DMS153 (cell line): Measurements from ENCODE around the gene NINJ1.
A peak's percentile ranks its signal among the peaks of the same experiment; 100 is the strongest.

Experiments
- DNase-seq: peaks from one replicate; lab custom pipeline; 2025; lab: John Stamatoyannopoulos, UW

Gene NINJ1

GRCh38 chr9:93132287-93132927, 1.6 kb downstream of the NINJ1 start:
- no peak for DNase-seq

- no peak for DNase-seq
Observed at GRCh38 chr9:93131599-93132286, 2.3 kb downstream of the NINJ1 start.

- DNase-seq = no peak
Observed at GRCh38 chr9:93130861-93131481, 3.1 kb downstream of the NINJ1 start.

DNA sequence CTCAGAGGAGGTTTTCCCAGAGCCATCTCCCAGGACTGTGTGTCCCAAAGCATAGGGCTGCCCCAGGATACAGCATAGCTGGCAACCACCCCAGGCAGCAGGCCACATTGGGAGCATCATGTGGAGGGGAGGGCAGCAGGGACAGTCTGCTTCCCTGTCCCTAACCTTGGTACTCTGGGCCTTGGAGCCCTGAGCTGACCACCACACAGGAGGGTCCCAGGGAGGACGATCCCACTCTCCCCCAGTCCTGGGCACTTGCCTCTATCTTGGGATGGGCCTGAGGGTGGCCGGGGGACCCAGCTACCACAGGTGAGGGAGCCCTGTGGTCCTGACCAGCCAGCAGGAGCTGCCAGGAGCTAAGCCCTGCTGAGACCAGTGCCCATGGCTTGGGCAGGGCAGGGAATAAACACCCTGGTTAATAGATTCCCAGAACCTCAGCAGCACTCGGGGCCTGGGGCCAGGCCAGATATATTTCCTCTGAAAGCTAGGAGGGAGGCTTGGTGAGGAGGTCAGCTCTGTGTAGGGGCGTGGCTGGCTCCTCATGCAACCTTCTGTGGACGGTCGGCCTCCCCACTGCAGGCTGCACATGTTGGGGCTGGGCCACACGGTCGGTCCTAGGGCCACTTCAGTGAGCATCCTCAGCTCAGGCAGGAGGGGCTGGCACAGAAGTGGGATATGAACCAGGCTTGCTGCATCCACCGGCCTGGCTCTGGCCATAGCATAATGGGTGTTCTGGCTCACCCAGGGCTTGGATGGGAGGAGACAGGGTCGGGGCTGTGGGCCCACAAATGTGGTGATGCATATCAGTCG, 4.2 kb downstream of the NINJ1 start:
- no peak for DNase-seq

DNA sequence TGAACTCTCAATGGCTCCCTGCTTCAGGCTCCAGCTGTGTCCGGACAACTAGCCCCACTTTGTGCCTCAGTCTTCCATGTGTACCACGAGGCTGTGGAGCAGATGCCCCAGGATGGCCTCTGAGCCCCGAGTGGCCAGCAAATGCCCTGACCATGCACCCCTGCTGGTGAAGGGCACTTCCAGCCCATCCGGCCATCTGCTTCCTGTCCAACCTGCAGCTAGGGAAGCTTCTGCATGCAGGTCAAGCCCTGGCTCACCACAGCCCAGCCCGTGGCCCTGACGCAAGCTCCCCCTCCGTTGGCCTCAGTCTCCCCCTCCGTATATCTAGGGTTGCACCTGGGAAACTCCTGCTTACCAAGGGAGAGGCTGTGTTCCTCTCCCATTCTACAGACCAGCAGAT, 4.8 kb downstream of the NINJ1 start:
- DNase-seq = no peak

- no peak for DNase-seq
Observed at GRCh38 chr9:93128715-93129224, 5.3 kb downstream of the NINJ1 start.

DNA sequence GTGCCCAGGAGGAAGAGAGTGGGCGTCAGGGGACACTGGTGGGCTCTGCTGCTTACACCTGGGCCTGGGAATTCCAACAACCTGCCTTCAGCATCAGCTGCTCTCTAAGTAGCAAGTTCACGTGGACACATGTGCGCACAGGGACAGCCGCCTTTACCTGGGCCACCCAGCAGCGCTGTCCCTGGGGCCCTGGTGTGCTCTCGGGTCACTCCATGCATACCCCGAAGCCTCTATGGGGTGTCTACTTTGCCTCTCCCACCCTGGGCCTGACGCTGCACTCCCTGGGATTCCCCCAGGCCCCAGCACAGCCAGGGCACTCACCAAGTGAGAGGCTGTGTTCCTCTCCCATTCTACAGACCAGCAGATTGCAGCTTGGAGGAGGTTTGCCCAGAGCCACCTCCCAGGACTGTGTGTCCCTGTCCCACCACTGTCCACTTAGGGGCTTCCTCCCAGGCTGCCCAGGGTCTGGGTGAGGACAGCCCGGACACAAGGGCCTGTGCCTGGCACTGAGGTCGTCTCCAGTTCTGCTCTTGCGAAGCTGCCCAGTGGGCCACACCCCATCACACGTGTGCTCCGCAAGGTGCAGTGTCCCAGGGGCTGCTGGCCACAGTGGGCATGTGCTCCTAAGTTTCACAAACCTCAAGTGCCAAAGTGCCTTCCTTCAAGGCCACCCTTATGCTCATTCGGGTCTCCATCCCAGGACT, 5.9 kb downstream of the NINJ1 start:
- no peak for DNase-seq

DNA sequence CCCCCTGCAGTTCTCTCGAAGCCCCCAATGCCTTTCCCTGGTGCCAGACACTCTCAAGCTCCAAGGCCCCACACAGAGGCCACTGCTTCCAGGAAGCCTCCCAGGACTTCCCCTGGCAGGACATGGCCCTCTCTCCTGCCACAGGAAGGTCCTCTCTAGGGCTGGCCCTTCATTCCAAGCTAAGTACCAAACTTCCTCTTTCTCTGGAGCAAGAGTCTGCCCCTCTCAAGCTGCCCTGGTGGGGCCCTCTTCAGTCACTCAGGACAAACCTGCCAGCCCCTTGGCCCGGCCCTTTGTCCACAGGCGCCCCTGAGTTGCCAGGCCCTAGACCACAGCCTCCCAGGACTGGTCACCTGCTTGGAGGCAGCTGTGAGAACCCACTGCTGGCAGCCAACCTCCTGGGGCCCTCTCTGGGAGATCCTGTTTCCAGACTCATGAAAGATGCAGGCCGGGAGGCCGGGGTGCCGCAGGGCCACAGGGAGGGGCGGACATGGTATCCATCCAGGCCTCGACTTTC, 6.6 kb downstream of the NINJ1 start:
- DNase-seq = no peak

- DNase-seq = no peak
Observed at GRCh38 chr9:93126825-93127368, 7.2 kb downstream of the NINJ1 start.

GRCh38 chr9:93126151-93126781, 7.8 kb downstream of the NINJ1 start:
- DNase-seq = no peak

DNA sequence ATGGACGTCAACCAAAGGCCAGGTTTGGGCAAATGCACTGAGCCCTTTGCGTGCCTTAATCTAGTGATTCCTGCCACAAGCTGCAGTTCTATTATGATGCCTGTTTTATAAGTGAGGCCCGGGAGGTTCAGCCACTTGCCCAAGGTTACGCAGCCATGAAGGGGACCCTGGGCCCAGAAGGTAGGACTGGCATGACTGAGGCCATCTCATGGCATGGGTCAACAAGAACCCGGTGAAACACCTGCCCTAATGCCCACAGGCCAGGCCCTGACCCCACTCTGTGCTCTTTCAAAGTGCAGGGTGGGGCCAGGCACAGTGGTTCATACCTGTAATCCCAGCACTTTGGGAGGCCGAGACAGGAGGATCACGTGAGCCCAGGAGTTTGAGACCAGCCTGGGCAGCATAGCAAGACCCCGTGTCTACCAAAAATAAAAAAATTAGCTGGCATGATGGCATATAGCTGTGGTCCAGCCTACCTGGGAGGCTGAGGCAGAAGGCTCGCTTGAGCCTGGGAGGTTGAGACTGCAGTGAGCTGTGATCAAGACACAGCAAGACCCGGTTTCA, 8.6 kb downstream of the NINJ1 start:
- no peak for DNase-seq

- DNase-seq = no peak
Observed at GRCh38 chr9:93124793-93125192, 9.3 kb downstream of the NINJ1 start.

DNA sequence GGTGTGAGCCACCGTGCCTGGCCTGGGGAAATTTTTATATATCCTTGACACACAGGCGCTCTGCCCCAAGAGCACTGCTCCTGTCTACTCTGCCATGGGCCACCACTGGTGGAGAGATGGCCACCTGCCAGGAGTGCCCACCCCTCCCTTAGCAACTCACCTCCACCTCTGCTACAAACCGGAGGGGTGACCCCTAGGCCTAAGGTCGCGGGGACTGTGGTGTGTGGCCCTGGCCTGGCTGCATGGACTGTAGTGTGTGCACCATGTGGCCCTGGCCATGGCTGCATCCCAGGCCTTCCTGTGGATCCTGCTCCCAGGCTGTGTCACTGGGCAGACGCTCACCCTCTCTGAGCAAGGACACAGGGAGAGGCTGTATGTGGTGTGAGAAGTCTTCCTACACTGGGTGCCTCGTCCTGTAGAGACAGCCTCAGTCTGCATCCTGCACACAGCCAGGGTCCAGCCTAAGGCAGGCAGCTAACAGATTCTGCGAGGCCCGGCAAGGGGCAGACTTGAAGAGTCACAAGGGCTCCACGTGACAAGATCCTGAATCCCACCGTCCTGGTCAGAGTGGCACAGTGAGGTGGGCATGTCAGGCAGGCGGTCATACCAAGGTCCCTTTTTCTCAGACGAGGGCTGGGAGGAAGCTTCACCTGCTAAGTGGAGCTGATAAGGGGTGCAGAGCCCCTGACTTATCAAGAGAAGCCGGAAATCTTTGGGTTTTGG, 10.3 kb downstream of the NINJ1 start:
- no peak for DNase-seq

- no peak for DNase-seq
Observed at GRCh38 chr9:93122721-93123221, 11.3 kb downstream of the NINJ1 start.

DNA sequence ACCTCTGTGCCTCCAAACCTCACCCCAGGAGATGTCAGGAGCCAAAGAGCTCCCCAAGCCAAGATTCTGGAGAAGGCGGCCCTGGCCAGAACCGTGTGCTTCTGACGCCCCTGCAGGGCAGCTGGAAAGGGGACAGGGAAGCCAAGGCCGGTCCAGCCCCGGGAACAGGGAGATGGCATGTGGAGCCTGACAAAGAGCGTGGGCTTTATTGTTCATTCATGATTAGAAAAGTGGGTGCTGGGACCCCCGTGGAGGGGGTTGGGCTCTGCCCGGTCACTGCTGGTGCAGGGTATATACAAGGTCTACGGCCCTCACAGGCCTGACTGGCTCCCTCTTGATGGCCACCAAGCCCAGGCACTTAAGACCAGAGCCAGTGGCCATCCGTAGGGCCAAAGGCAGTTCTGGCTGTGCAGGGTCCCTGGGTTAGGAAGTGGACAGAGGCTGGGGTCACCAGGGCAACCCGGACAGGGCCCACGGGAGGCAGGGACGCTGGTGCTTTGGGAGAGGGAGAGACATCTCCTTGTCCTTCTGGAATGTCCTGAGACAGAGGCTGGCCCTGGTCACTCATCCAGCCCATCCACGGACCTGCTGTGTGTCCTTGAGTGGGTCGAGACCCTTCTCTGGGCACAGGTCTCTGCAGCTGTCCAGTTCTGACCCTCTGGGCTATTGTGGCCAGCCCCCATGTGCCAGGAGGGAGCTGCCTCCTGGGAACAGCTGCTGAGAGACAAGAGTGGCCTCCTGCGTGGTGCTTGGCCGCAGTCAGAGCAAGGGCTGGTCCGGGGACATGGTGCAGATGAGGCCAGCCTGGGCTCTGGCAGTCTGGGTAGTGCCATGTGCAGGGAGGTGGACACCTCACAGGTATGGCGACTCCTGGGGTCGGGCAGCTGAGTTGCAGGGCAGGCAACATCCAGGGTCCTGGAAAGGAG, 12.5 kb downstream of the NINJ1 start:
- DNase-seq = no peak

DNA sequence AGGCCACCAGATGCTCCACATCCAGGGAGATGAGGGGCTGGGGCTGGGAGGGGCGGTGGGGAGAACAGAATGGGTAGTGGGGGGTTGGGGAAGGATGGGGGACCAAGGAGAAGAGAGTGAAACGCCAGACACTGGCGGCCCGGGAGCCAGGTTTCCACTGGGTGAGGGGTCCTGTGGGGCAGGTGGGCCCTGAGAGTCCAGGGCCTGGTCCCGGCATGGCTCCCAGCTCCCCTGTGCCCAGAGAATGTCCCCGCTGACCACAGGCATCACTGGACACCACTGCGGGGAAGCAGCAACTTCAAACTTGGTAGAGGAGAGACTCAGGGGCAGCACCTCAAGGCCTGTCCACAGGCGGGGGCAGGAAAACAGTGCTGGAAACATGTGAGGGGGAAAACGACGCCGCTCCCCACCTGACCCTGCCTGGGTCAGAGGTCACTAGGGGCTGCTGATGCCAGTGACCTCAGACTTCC, 13.2 kb downstream of the NINJ1 start:
- DNase-seq = no peak

- DNase-seq = peak; percentile 41
Observed at GRCh38 chr9:93119953-93120845, 13.9 kb downstream of the NINJ1 start.

DNA sequence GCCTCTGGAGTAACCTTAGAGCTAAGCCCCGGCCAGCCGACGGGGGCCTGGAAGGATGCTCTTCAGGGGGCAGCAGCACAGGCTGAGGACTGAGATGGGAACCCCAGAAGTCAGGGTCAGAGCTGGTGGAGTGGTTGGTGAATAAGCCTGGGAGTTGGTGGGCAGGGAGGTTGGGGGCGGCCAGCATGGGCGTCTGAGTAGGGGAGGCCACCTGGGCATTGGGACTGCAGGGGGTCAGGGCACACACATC, 14.4 kb downstream of the NINJ1 start:
- DNase-seq = no peak
